LHCN-M2 (cell line): Measurements from ENCODE around the gene WFDC13. TPM values are rescaled to one million over a fixed set of nuclear protein-coding genes. Genes with fewer than 3 reads are reported as not detected.
"Not testable (repeated sequence)": the region's sequence is repeated elsewhere in the genome, so short reads cannot be mapped to it uniquely, and the experiment has no call there.

Experiments
- DNase-seq: peaks from one replicate; pipeline ENCODE4 v3.0.0-alpha.2; 2012; ENCODE audit warnings: low read depth
- polyA plus RNA-seq: library from polyadenylated mRNA; unstranded; fragments of >200 nt; gene quantifications from one replicate; pipeline ENCODE4 v1.2.1, GENCODE V29; 2012; ENCODE audit warnings: missing spikeins
- total RNA-seq: library from RNA; depleted of rRNA; stranded (reverse); fragments of >200 nt; gene quantifications from 2 replicates; pipeline ENCODE4 v1.2.3, GENCODE V29; 2014; rRNA removed

WFDC13 gene
- total RNA-seq: not detected in 2 replicates
- polyA plus RNA-seq: not detected

GRCh38 chr20:45701873-45702272, at the start of gene WFDC13:
TSS of gene WFDC13 (plus strand) at chr20:45702038. CDS start at chr20:45702124, 86 bp downstream.
- no peak for DNase-seq

GRCh38 chr20:45657038-45657437, 44.8 kb upstream of the WFDC13 start:
- DNase-seq: not testable (repeated sequence)

- DNase-seq: no peak
Observed at GRCh38 chr20:45670139-45670538, 31.7 kb upstream of the WFDC13 start, which contains the start of gene WFDC11. TSS of gene WFDC11 (minus strand) at chr20:45670239. CDS start at chr20:45650600, 19,639 bp downstream.

GRCh38 chr20:45672765-45673164, 29.1 kb upstream of the WFDC13 start:
- DNase-seq: no peak

- DNase-seq: no peak
Observed at GRCh38 chr20:45679650-45680049, 22.2 kb upstream of the WFDC13 start.

- no peak for DNase-seq
Observed at GRCh38 chr20:45685896-45686295, 15.9 kb upstream of the WFDC13 start.

GRCh38 chr20:45693346-45693745, 8.5 kb upstream of the WFDC13 start:
- not testable (repeated sequence) for DNase-seq

- no peak for DNase-seq
Observed at GRCh38 chr20:45695496-45695895, 6.3 kb upstream of the WFDC13 start.

GRCh38 chr20:45701104-45701503, 734 bp upstream of the WFDC13 start:
- DNase-seq: no peak

- no peak for DNase-seq
Observed at GRCh38 chr20:45704969-45705637, 3.3 kb downstream of the WFDC13 start, which contains the start of gene WFDC10B. TSS of gene WFDC10B (minus strand) at chr20:45705019. CDS start at chr20:45685992, 19,027 bp downstream.

GRCh38 chr20:45716141-45716688, 14.4 kb downstream of the WFDC13 start:
- not testable (repeated sequence) for DNase-seq

GRCh38 chr20:45722047-45722446, 20.2 kb downstream of the WFDC13 start, which contains the start of gene SPINT4:
TSS of gene SPINT4 (plus strand) at chr20:45722347. CDS start at chr20:45722368, 21 bp downstream.
- DNase-seq: no peak

GRCh38 chr20:45725134-45725533, 23.3 kb downstream of the WFDC13 start:
- DNase-seq: peak; percentile 10

- DNase-seq: peak; percentile 44
Observed at GRCh38 chr20:45727044-45727443, 25.2 kb downstream of the WFDC13 start.

GRCh38 chr20:45732199-45732598, 30.4 kb downstream of the WFDC13 start:
- no peak for DNase-seq

GRCh38 chr20:45735552-45735951, 33.7 kb downstream of the WFDC13 start:
- no peak for DNase-seq

GRCh38 chr20:45735988-45736387, 34.1 kb downstream of the WFDC13 start:
- DNase-seq: no peak

- no peak for DNase-seq
Observed at GRCh38 chr20:45742596-45742995, 40.8 kb downstream of the WFDC13 start.

GRCh38 chr20:45745015-45745414, 43.2 kb downstream of the WFDC13 start:
- no peak for DNase-seq

GRCh38 chr20:45751721-45752120, 49.9 kb downstream of the WFDC13 start:
- DNase-seq: no peak

GRCh38 chr20:45752746-45753145, 50.9 kb downstream of the WFDC13 start:
- DNase-seq: peak; percentile 82

- no peak for DNase-seq
Observed at GRCh38 chr20:45758096-45758495, 56.3 kb downstream of the WFDC13 start.
